Stimulated activated effector memory CD8-positive, alpha-beta T cell treated with anti-CD3 and anti-CD28 coated beads, Interleukin-12 subunit alpha, Interleukin-12 subunit beta, amount 100 ng/mL, for 72 hours (primary cell): Measurements from ENCODE around the gene MAVS.

Experiments
- ATAC-seq: fragments of 150-1000 bp; cut with Tn5 transposase; 2 replicates; pipeline ENCODE4 v1.10.0; 2021
- DNase-seq, 2 donors: peaks; one replicate each; pipeline ENCODE4 v3.0.0; 2021 to 2022; ENCODE audit warnings: low spot score in 2 of 2
- H3K27ac Mint-ChIP-seq: one replicate; pipeline ENCODE4 v1.8.0; 2022; ENCODE audit warnings: mild to moderate bottlenecking, mixed read lengths
- H3K36me3 Mint-ChIP-seq: one replicate; pipeline ENCODE4 v1.8.0; 2022; ENCODE audit warnings: mild to moderate bottlenecking, mixed read lengths
- H3K4me1 Mint-ChIP-seq: one replicate; pipeline ENCODE4 v1.8.0; 2022; ENCODE audit warnings: mixed read lengths
- H3K4me3 Mint-ChIP-seq: one replicate; pipeline ENCODE4 v1.8.0; 2022; ENCODE audit warnings: mild to moderate bottlenecking, mixed read lengths
- H3K9me3 Mint-ChIP-seq: one replicate; pipeline ENCODE4 v1.8.0; 2022; ENCODE audit warnings: mixed read lengths

The MAVS gene

GRCh38 chr20:3861191-3861590 is 14.6 kb downstream of the MAVS start:
- DNase-seq (no peak), ATAC-seq (no peak)
- no peak overlapping the region for H3K4me3 Mint-ChIP-seq
- peaks cover 90% of the 10 kb centered on the region for H3K36me3 Mint-ChIP-seq
- H3K9me3 Mint-ChIP-seq = no peaks in the 10 kb centered on the region
- H3K27ac Mint-ChIP-seq = peak overlapping the region; percentile 58
- H3K4me1 Mint-ChIP-seq = peaks cover 18% of the 10 kb centered on the region

GRCh38 chr20:3862333-3862732 is 15.7 kb downstream of the MAVS start:
- DNase-seq = no peak
- ATAC-seq = no peak
- Mint-ChIP-seq H3K4me1 (peaks cover 12% of the 10 kb centered on the region), H3K36me3 (peaks cover 81% of the 10 kb centered on the region), H3K4me3 (no peak overlapping the region), H3K27ac (no peak overlapping the region), H3K9me3 (no peaks in the 10 kb centered on the region)

GRCh38 chr20:3863317-3863716 is 16.7 kb downstream of the MAVS start:
- H3K4me1 Mint-ChIP-seq = peaks cover 12% of the 10 kb centered on the region
- H3K27ac Mint-ChIP-seq = peak overlapping the region; percentile 58
- no peak overlapping the region for H3K4me3 Mint-ChIP-seq
- no peaks in the 10 kb centered on the region for H3K9me3 Mint-ChIP-seq
- peaks cover 81% of the 10 kb centered on the region for H3K36me3 Mint-ChIP-seq
- no peak for ATAC-seq
- DNase-seq = no peak

GRCh38 chr20:3864518-3864917 is 17.9 kb downstream of the MAVS start:
- DNase-seq (no peak), ATAC-seq (no peak)
- Mint-ChIP-seq H3K9me3 (no peaks in the 10 kb centered on the region), H3K27ac (no peak overlapping the region), H3K4me3 (no peak overlapping the region), H3K4me1 (peaks cover 12% of the 10 kb centered on the region), H3K36me3 (peaks cover 73% of the 10 kb centered on the region)

- Mint-ChIP-seq H3K36me3 (peaks cover 73% of the 10 kb centered on the region), H3K4me3 (no peak overlapping the region), H3K4me1 (peaks cover 12% of the 10 kb centered on the region), H3K27ac (no peak overlapping the region), H3K9me3 (no peaks in the 10 kb centered on the region)
- DNase-seq = no peak
- no peak for ATAC-seq
Measured at GRCh38 chr20:3865152-3865886, 18.7 kb downstream of the MAVS start.

GRCh38 chr20:3865887-3866407 is 19.3 kb downstream of the MAVS start:
- DNase-seq = no peak
- no peak for ATAC-seq
- peaks cover 73% of the 10 kb centered on the region for H3K36me3 Mint-ChIP-seq
- H3K27ac Mint-ChIP-seq = peak overlapping the region; percentile 77
- no peak overlapping the region for H3K4me3 Mint-ChIP-seq
- H3K9me3 Mint-ChIP-seq = no peaks in the 10 kb centered on the region
- H3K4me1 Mint-ChIP-seq = peaks cover 12% of the 10 kb centered on the region

GRCh38 chr20:3866464-3866863 is 19.8 kb downstream of the MAVS start:
- Mint-ChIP-seq H3K27ac (peak overlapping the region; percentile 77), H3K9me3 (no peaks in the 10 kb centered on the region), H3K4me3 (no peak overlapping the region), H3K4me1 (peaks cover 12% of the 10 kb centered on the region), H3K36me3 (peaks cover 69% of the 10 kb centered on the region)
- no peak for DNase-seq
- no peak for ATAC-seq

GRCh38 chr20:3867802-3868201 is 21.2 kb downstream of the MAVS start:
- peaks cover 63% of the 10 kb centered on the region for H3K36me3 Mint-ChIP-seq
- H3K27ac Mint-ChIP-seq = peak overlapping the region; percentile 77
- H3K4me3 Mint-ChIP-seq = no peak overlapping the region
- no peak for DNase-seq
- H3K9me3 Mint-ChIP-seq = no peaks in the 10 kb centered on the region
- ATAC-seq = no peak
- H3K4me1 Mint-ChIP-seq = peaks cover 16% of the 10 kb centered on the region

- H3K4me1 Mint-ChIP-seq = peaks cover 17% of the 10 kb centered on the region
- peaks cover 63% of the 10 kb centered on the region for H3K36me3 Mint-ChIP-seq
- DNase-seq = no peak
- no peaks in the 10 kb centered on the region for H3K9me3 Mint-ChIP-seq
- peak overlapping the region; percentile 12 for H3K27ac Mint-ChIP-seq
- ATAC-seq = no peak
- no peak overlapping the region for H3K4me3 Mint-ChIP-seq
Measured at GRCh38 chr20:3869839-3870634, 23.4 kb downstream of the MAVS start.

- DNase-seq (no peak), ATAC-seq (no peak)
- Mint-ChIP-seq H3K4me3 (no peak overlapping the region), H3K27ac (peak overlapping the region; percentile 54), H3K4me1 (peaks cover 17% of the 10 kb centered on the region), H3K9me3 (no peaks in the 10 kb centered on the region), H3K36me3 (peaks cover 67% of the 10 kb centered on the region)
Measured at GRCh38 chr20:3871550-3872265, 25.1 kb downstream of the MAVS start.

- DNase-seq (no peak), ATAC-seq (no peak)
- H3K4me3 Mint-ChIP-seq = no peak overlapping the region
- peaks cover 59% of the 10 kb centered on the region for H3K36me3 Mint-ChIP-seq
- H3K9me3 Mint-ChIP-seq = no peaks in the 10 kb centered on the region
- peaks cover 17% of the 10 kb centered on the region for H3K4me1 Mint-ChIP-seq
- peak overlapping the region; percentile 54 for H3K27ac Mint-ChIP-seq
Measured at GRCh38 chr20:3873507-3873906, 26.9 kb downstream of the MAVS start.

- no peak for ATAC-seq
- Mint-ChIP-seq H3K36me3 (peaks cover 61% of the 10 kb centered on the region), H3K4me1 (peaks cover 17% of the 10 kb centered on the region), H3K27ac (peak overlapping the region; percentile 32), H3K4me3 (no peak overlapping the region), H3K9me3 (no peaks in the 10 kb centered on the region)
- no peak for DNase-seq
Measured at GRCh38 chr20:3874194-3874844, 27.7 kb downstream of the MAVS start.

- Mint-ChIP-seq H3K36me3 (peaks cover 50% of the 10 kb centered on the region), H3K9me3 (no peaks in the 10 kb centered on the region), H3K4me1 (peaks cover 17% of the 10 kb centered on the region), H3K4me3 (no peak overlapping the region), H3K27ac (no peak overlapping the region)
- DNase-seq (no peak), ATAC-seq (no peak)
Measured at GRCh38 chr20:3875378-3875974, 28.8 kb downstream of the MAVS start.

GRCh38 chr20:3876000-3876399 is 29.4 kb downstream of the MAVS start:
- DNase-seq (no peak), ATAC-seq (no peak)
- H3K27ac Mint-ChIP-seq = no peak overlapping the region
- H3K4me1 Mint-ChIP-seq = peaks cover 17% of the 10 kb centered on the region
- H3K36me3 Mint-ChIP-seq = peaks cover 45% of the 10 kb centered on the region
- no peaks in the 10 kb centered on the region for H3K9me3 Mint-ChIP-seq
- H3K4me3 Mint-ChIP-seq = no peak overlapping the region
